GM12872 (cell line): ENCODE measurements around the gene FAM193A.

ENCODE experiments used
- TF ChIP-seq, protein P1 (sequence below): IDR thresholded peaks from 3 replicates; pipeline ENCODE4 v1.5.1; 2011; ENCODE audit warnings: low read depth, mild to moderate bottlenecking, low read length, moderate library complexity; ENCODE audit not compliant: insufficient read depth

The FAM193A gene

DNA sequence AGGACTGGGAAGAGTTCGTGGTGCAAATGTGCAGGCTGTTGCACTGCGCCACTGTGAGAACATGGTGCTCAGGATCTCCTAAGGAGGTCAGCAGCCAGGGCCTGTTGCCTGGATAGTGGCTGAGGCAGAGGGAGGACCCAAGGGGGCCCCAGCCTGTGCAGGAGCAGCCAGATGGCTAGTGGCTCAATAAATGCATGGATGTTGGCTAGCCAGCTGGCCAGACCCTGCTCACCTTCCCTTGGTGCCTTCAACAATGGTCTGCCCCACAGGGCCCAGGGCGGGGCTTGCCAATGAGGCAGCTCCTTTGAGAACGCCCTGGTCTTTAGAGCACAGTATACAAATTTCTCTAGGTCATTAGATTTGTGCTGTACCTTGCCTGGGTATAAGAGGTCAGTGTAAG lies 152.2 kb downstream of the FAM193A start:
- TF ChIP-seq, protein P1, sequence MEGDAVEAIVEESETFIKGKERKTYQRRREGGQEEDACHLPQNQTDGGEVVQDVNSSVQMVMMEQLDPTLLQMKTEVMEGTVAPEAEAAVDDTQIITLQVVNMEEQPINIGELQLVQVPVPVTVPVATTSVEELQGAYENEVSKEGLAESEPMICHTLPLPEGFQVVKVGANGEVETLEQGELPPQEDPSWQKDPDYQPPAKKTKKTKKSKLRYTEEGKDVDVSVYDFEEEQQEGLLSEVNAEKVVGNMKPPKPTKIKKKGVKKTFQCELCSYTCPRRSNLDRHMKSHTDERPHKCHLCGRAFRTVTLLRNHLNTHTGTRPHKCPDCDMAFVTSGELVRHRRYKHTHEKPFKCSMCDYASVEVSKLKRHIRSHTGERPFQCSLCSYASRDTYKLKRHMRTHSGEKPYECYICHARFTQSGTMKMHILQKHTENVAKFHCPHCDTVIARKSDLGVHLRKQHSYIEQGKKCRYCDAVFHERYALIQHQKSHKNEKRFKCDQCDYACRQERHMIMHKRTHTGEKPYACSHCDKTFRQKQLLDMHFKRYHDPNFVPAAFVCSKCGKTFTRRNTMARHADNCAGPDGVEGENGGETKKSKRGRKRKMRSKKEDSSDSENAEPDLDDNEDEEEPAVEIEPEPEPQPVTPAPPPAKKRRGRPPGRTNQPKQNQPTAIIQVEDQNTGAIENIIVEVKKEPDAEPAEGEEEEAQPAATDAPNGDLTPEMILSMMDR: no peak

DNA sequence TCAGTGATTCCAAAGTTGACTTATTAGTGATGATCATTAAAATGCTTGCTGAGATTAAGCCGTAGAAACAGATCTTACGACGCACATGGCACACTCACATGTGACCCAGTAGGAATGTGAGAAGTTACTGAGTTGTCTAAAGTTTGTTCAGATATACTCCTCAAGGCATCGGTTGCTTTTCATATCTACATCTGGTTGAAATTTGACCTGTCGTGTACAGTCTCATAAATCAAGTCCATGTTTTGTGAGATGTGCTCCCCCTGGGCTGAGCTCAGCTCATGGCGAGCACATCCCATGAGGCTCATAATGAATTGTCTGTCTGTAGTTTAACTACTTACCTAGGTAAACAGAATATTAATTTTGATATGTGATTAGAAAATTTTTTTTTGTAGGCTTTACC lies 152.7 kb downstream of the FAM193A start:
- TF ChIP-seq, protein P1: no peak

DNA sequence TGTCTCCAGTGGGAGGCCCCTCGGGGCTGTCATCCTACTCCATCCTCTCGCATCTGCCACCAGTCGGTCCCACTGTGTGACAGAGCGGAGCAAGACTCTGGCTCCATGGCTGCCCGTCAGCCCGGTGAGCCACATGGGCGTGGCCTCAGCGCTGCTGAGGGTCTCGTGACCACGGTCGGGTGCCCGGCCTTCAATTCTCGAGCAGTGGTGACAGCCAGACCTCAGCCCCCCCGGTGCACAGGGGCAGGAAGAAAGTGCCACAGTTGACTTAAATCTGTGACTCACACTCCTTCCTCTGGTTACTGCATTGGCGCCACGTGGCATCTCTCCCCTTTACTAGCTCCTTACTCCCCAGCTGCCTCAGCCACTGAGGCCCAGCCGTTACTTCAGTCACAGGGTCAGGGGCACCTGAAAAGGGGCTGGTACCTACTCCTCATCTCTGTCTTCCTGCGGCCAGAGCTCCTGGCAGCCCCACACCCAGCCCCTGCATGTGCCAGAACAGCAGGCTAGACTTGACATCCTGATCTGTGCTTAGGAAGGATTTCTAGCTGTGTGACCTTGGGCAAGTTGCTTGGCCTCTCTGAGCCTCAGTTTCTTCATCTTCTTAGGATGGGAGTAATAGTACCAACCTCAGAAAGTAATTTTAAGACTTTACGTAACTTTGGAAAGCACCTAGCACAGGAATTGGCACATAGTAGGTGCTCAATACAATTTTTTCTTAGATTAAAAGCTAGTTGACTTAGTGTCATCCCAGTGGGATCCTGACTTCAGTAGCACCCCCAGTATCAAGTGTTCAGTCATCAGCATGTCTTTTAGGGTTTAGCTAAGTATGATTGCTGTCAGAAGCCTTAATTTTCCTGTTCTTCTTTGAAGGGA lies 153.6 kb downstream of the FAM193A start:
- TF ChIP-seq, protein P1: no peak

DNA sequence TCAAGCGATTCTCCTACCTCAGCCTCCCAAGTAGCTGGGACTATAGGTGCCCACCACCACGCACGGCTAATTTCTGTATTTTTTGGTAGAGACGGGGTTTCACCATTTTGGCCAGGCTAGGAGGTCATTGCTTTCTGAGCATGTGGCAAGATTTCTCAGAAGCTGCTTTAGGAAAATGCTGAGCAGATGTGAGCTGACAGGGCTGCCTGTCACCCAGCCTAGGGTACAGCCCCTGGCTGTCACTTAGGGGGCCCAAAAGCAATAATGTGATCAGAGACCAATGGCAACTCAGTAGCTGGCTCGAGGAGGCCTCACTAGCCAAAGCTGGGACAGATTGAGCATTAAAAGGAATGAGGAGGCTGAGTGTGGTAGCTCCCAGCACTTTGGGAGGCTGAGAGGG lies 154.9 kb downstream of the FAM193A start:
- TF ChIP-seq, protein P1: no peak

DNA sequence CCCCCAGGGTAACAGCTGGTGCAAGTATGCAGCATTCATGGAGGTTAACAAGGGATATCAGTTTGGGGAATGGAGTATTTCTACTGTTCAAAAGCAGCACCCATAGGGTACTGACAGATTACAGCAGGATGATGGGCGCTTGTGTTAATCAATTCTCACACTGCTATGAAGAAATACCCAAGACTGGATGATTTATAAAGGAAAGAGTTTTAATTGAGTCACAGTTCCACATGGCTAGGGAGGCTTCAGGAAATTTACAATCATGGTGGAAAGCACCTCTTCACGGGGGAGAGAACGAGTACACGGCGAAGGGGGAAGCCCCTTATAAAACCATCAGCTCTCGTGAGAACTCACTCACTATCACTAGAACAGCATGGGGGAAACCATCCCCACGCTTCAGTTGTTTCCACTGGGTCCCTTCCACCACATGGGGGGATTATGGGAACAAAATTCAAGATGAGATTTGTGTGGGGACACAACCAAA lies 155.5 kb downstream of the FAM193A start:
- TF ChIP-seq, protein P1: no peak

DNA sequence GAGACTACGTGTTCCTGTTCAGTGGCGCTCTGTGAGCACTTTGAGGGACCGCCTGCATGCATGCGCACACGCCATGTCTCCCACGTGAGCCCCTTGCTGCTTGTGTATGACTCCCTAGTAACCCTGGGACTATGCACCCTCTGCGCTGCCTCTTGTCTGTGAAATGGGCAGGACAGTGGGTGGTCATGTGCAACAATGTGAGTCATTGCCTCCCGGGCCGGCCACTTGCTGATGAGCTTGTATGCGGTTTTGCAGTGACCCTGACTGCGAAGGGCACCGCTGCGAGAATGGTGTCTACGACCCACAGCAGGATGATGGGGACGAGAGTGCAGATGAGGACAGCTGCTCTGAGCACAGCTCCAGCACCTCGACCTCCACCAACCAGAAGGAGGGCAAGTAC lies 158.2 kb downstream of the FAM193A start:
- TF ChIP-seq, protein P1: no peak

DNA sequence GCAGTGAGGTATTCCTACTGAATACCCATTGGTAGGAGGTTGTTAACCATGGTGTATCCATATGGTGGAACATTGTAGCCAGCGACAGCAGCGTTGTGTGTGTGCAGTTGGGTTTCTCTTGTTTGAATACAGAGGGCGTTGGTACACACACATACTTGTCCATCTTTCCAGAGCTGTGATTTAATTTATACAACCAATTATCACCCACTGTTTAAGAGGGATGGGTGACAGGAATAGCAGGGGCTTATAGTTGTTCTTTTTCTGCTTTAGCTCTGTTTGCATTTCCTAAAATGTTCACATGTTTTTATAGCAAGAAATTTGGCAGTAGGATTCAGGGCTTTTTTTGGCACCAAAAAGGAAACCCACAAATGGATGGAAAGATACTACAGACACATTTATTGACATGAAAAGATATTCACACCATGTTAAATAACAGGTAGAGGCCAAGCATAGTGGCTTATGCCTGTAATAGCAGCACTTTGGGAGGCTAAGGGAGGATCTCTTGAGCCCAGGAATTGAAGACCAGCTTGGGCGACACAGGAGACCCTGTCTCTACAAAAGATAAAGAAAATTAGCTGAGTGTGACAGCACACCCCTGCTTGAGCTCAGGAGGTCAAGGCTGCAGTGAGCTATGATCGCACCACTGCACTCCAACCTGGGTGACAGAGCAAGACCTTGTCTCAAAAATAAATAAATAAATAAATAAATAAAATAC lies 159.1 kb downstream of the FAM193A start:
- TF ChIP-seq, protein P1: no peak
